CD14-positive monocyte (primary cell): Measurements from ENCODE around the gene SLC24A3. TPM values are rescaled to one million over a fixed set of nuclear protein-coding genes. Genes with fewer than 3 reads are reported as not detected.

ENCODE experiments used
- DNase-seq, 3 donors: peaks; one replicate each; pipeline ENCODE4 v3.0.0-alpha.2; 2011 to 2022
- H2AFZ ChIP-seq: 2 replicates; pipeline ENCODE4 v1.6.0; 2012; ENCODE audit warnings: mild to moderate bottlenecking, low read depth, low read length, inconsistent platforms; ENCODE audit not compliant: insufficient read depth, poor library complexity, severe bottlenecking
- H3K27ac ChIP-seq, 2 donors: 1 replicate in 1 of 2; 2 replicates in 1 of 2; pipeline ENCODE4 v1.5.1; 2012 to 2013; ENCODE audit warnings: low read length in 2 of 2, control low read depth in 1 of 2, inconsistent platforms in 1 of 2, low read depth in 1 of 2, mild to moderate bottlenecking in 1 of 2
- H3K27me3 ChIP-seq, 2 donors: one replicate each; pipeline versions ENCODE4 v1.6.0 to v1.6.1; 2011 to 2013; ENCODE audit warnings: low read length in 2 of 2; ENCODE audit not compliant: control insufficient read depth in 2 of 2, insufficient read depth in 2 of 2
- H3K36me3 ChIP-seq, 2 donors: replicated peaks in 1 of 2; 1 replicate in 1 of 2; 2 replicates in 1 of 2; pipeline versions ENCODE4 v1.5.1 to v1.6.1; 2012 to 2013; ENCODE audit warnings: low read length in 2 of 2, control low read depth in 1 of 2, inconsistent platforms in 1 of 2, mild to moderate bottlenecking in 1 of 2; ENCODE audit not compliant: insufficient read depth in 2 of 2, control insufficient read depth in 1 of 2
- H3K4me1 ChIP-seq, 2 donors: 1 replicate in 1 of 2; 2 replicates in 1 of 2; pipeline versions ENCODE4 v1.5.1 to v1.6.1; 2012 to 2013; ENCODE audit warnings: low read length in 2 of 2, control low read depth in 1 of 2, inconsistent platforms in 1 of 2, mild to moderate bottlenecking in 1 of 2, moderate library complexity in 1 of 2; ENCODE audit not compliant: insufficient read depth in 2 of 2, control insufficient read depth in 1 of 2
- H3K4me2 ChIP-seq: replicated peaks from 2 replicates; pipeline ENCODE3; 2012; ENCODE audit warnings: low read length, moderate library complexity, mild to moderate bottlenecking; ENCODE audit not compliant: poor library complexity, severe bottlenecking; ENCODE audit errors: extremely low read depth
- H3K4me3 ChIP-seq, 3 experiments: fragments of 200-600 bp in 1 of 3; sonication (generic) in 1 of 3; replicated peaks in 1 of 3; 1 replicate in 2 of 3; 2 replicates in 1 of 3; pipeline ENCODE4 v1.5.1; 2011 to 2013; ENCODE audit warnings: low read length in 3 of 3, mild to moderate bottlenecking in 3 of 3, control low read depth in 2 of 3, low read depth in 2 of 3, inconsistent platforms in 1 of 3, moderate library complexity in 1 of 3
- H3K79me2 ChIP-seq: 2 replicates; pipeline ENCODE4 v1.6.0; 2012; ENCODE audit warnings: mild to moderate bottlenecking, control low read depth, inconsistent platforms, low read length, moderate library complexity; ENCODE audit not compliant: insufficient read depth
- H3K9ac ChIP-seq: 2 replicates; pipeline ENCODE4 v1.6.0; 2017; ENCODE audit warnings: low read length, mild to moderate bottlenecking; ENCODE audit not compliant: insufficient read depth, poor library complexity, severe bottlenecking
- H3K9me3 ChIP-seq, 2 donors: replicated peaks in 1 of 2; 1 replicate in 1 of 2; 2 replicates in 1 of 2; pipeline versions ENCODE4 v1.5.1 to v1.6.1; 2012 to 2013; ENCODE audit warnings: low read length in 2 of 2, control low read depth in 1 of 2; ENCODE audit not compliant: control insufficient read depth in 1 of 2, insufficient read depth in 1 of 2
- H4K20me1 ChIP-seq: 2 replicates; pipeline ENCODE4 v1.6.0; 2012; ENCODE audit warnings: mild to moderate bottlenecking, low read length, control low read depth, moderate library complexity; ENCODE audit not compliant: insufficient read depth
- H3K27ac Mint-ChIP-seq, 7 donors: one replicate each; pipeline ENCODE4 v1.8.0; 2020; ENCODE audit warnings: mild to moderate bottlenecking in 7 of 7, mixed read lengths in 7 of 7, moderate library complexity in 6 of 7, inconsistent platforms in 2 of 7
- H3K27me3 Mint-ChIP-seq, 3 donors: one replicate each; pipeline ENCODE4 v1.8.0; 2021 to 2022; ENCODE audit warnings: low read depth in 3 of 3, mild to moderate bottlenecking in 3 of 3, mixed read lengths in 3 of 3, moderate library complexity in 3 of 3, inconsistent platforms in 1 of 3
- H3K36me3 Mint-ChIP-seq, 2 donors: one replicate each; pipeline ENCODE4 v1.8.0; 2020; ENCODE audit warnings: mixed read lengths in 2 of 2, inconsistent platforms in 1 of 2, mild to moderate bottlenecking in 1 of 2
- H3K4me1 Mint-ChIP-seq: one replicate; pipeline ENCODE4 v1.8.0; 2020; ENCODE audit warnings: mild to moderate bottlenecking, mixed read lengths
- H3K4me3 Mint-ChIP-seq, 2 donors: one replicate each; pipeline ENCODE4 v1.8.0; 2020; ENCODE audit warnings: mild to moderate bottlenecking in 2 of 2, mixed read lengths in 2 of 2, moderate library complexity in 1 of 2
- H3K9me3 Mint-ChIP-seq, 7 donors: one replicate each; pipeline ENCODE4 v1.8.0; 2020 to 2022; ENCODE audit warnings: mixed read lengths in 7 of 7, mild to moderate bottlenecking in 6 of 7, moderate library complexity in 6 of 7, inconsistent platforms in 2 of 7
- CTCF ChIP-seq: fragments of 200-600 bp; IDR thresholded peaks from one replicate; pipeline ENCODE4 v1.8.0; 2022; ENCODE audit warnings: antibody characterized with exemption, mild to moderate bottlenecking
- WGBS: methylation state at CpG from one replicate; pipeline ENCODE4 v1.1.5; 2013; ENCODE audit warnings: missing lambda C conversion rate; ENCODE audit not compliant: insufficient coverage; 5-methylcytosine and 5-hydroxymethylcytosine counted together
- intact Hi-C, 2 donors: fragments of 100-400 bp; cut with micrococcal nuclease; formaldehyde crosslinking; loops; one replicate each; pipeline versions ENCODE4 v1.15.0 to v1.15.1; 2023
- polyA plus RNA-seq, 3 donors: library from polyadenylated mRNA; depleted of rRNA in 1 of 3; unstranded in 2 of 3; stranded (reverse) in 1 of 3; fragments of 300-500 nt in 2 of 3; fragments of >200 nt in 1 of 3; fragmentation: Illumina TruSeq in 2 of 3; gene quantifications; 1 replicate in 2 of 3; 2 replicates in 1 of 3; pipeline ENCODE4 v1.2.3, GENCODE V29; 2012 to 2021

SLC24A3 gene
- polyA plus RNA-seq, 3 donors: 0.04 to 0.08 TPM; not detected in 1

GRCh38 chr20:19302714-19303113 is 90.3 kb downstream of the SLC24A3 start:
- H3K9me3 ChIP-seq: peaks cover 4 to 7% of the 10 kb centered on the region in 2 donors
- TF ChIP-seq CTCF: no peak
- no peak for DNase-seq
- H3K27ac Mint-ChIP-seq: no peak overlapping the region
- no peak overlapping the region for H3K4me3 Mint-ChIP-seq
- H3K27me3 Mint-ChIP-seq: peaks cover 0 to 2% (median 0%) of the 10 kb centered on the region in 3 donors
- H3K27me3 ChIP-seq: no peaks in the 10 kb centered on the region
- no peak overlapping the region for H3K4me2 ChIP-seq
- no peaks in the 10 kb centered on the region for H3K36me3 ChIP-seq
- H3K4me3 ChIP-seq: no peak overlapping the region
- WGBS: 75% methylated on average over 1 of the region's 3 CpGs
- no peaks in the 10 kb centered on the region for H3K36me3 Mint-ChIP-seq
- no peaks in the 10 kb centered on the region for H3K79me2 ChIP-seq
- H2AFZ ChIP-seq: no peak overlapping the region
- H4K20me1 ChIP-seq: no peaks in the 10 kb centered on the region
- no peak overlapping the region for H3K9ac ChIP-seq
- H3K9me3 Mint-ChIP-seq: peaks cover 4 to 9% (median 6%) of the 10 kb centered on the region in 7 donors
- intact Hi-C loops: no loop called here
- peaks cover 32% of the 10 kb centered on the region for H3K4me1 Mint-ChIP-seq
- H3K27ac ChIP-seq: no peak overlapping the region
- peaks cover 22 to 28% of the 10 kb centered on the region in 2 donors for H3K4me1 ChIP-seq

- DNase-seq: peak in 2 of 3 donors; percentile 17 to 44
- H3K27me3 Mint-ChIP-seq: peaks cover 0 to 2% (median 0%) of the 10 kb centered on the region in 3 donors
- H3K27ac ChIP-seq: no peak overlapping the region
Measured at GRCh38 chr20:19304389-19304788, 91.9 kb downstream of the SLC24A3 start.

More at GRCh38 chr20:19304389-19304788, 91.9 kb downstream of the SLC24A3 start:
- Mint-ChIP-seq H3K36me3 (no peaks in the 10 kb centered on the region), H3K4me3 (peak overlapping the region; percentile 62 to 69), H3K27ac (peak overlapping the region in 4 of 7 donors; percentile 46 to 64 (median 50)), H3K4me1 (peaks cover 36% of the 10 kb centered on the region), H3K9me3 (peaks cover 4 to 9% (median 6%) of the 10 kb centered on the region in 7 donors)
- no peak overlapping the region for H3K9ac ChIP-seq
- TF ChIP-seq CTCF: no peak
- WGBS: no CpG with 5 or more reads among the region's 5 CpGs
- peak overlapping the region in 1 of 3 experiments; percentile 34 for H3K4me3 ChIP-seq
- H3K9me3 ChIP-seq: peaks cover 4 to 7% of the 10 kb centered on the region in 2 donors
- H3K79me2 ChIP-seq: no peaks in the 10 kb centered on the region
- no peaks in the 10 kb centered on the region for H4K20me1 ChIP-seq
- H3K27me3 ChIP-seq: no peaks in the 10 kb centered on the region
- intact Hi-C loops: no loop called here
- peak overlapping the region; percentile 55 for H2AFZ ChIP-seq
- H3K4me2 ChIP-seq: peak overlapping the region; percentile 49
- H3K4me1 ChIP-seq: peaks cover 35% of the 10 kb centered on the region in 2 donors
- H3K36me3 ChIP-seq: no peaks in the 10 kb centered on the region
